IMR-90 (cell line): Measurements from ENCODE around the gene RAB3A. TPM values are rescaled to one million over a fixed set of nuclear protein-coding genes. Genes with fewer than 3 reads are reported as not detected.

Source experiments
- ATAC-seq: fragments of 200-7000 bp; cut with Tn5 transposase; 2 replicates; pipeline ENCODE4 v1.9.1; 2020; ENCODE audit warnings: low read depth, mild to moderate bottlenecking, moderate library complexity
- BruUV-seq: library from RNA; stranded (reverse); fragments of 400-500 nt; replicated peaks from 2 replicates; lab custom pipeline; 2021; lab: Mats Ljungman, UMichigan
- CTCF ChIA-PET: fragments of 300-600 bp; formaldehyde crosslinking; extraction: SDS; loops from one replicate; lab custom pipeline; 2021; ENCODE audit warnings: antibody characterized with exemption; lab: Yijun Ruan, JAX
- POLR2A ChIA-PET: fragments of 300-600 bp; sonication (Branson Sonifier 250); formaldehyde crosslinking; loops from one replicate; lab custom pipeline; 2022; ENCODE audit warnings: antibody characterized with exemption; ENCODE audit not compliant: unreplicated experiment; lab: Charles Lee
- DNase-seq: peaks from one replicate; pipeline ENCODE4 v3.0.0; 2013
- H2AFZ ChIP-seq: replicated peaks from 2 replicates; pipeline ENCODE3; 2013; ENCODE audit warnings: low read length, mild to moderate bottlenecking; ENCODE audit not compliant: poor library complexity
- H2AK5ac ChIP-seq: 2 replicates; pipeline ENCODE4 v1.6.1; 2013; ENCODE audit warnings: low read depth, low read length, inconsistent platforms
- H2AK9ac ChIP-seq: replicated peaks from 2 replicates; pipeline ENCODE3; 2013; ENCODE audit warnings: mild to moderate bottlenecking, low read depth, low read length, moderate library complexity; ENCODE audit not compliant: poor library complexity
- H2BK120ac ChIP-seq: 2 replicates; pipeline ENCODE4 v1.6.1; 2013; ENCODE audit warnings: low read depth, low read length, inconsistent platforms
- H2BK15ac ChIP-seq: 3 replicates; pipeline ENCODE4 v1.6.1; 2013; ENCODE audit warnings: low read depth, low read length, inconsistent platforms
- H2BK20ac ChIP-seq: 2 replicates; pipeline ENCODE4 v1.6.1; 2013; ENCODE audit warnings: low read depth, mild to moderate bottlenecking, inconsistent platforms, low read length, moderate library complexity
- H2BK5ac ChIP-seq: 2 replicates; pipeline ENCODE4 v1.6.1; 2013; ENCODE audit warnings: mild to moderate bottlenecking, low read depth, low read length, inconsistent platforms; ENCODE audit not compliant: poor library complexity, severe bottlenecking
- H3K14ac ChIP-seq: replicated peaks from 2 replicates; pipeline ENCODE4 v1.6.1; 2013; ENCODE audit warnings: low read depth, low read length, inconsistent platforms
- H3K18ac ChIP-seq: 2 replicates; pipeline ENCODE4 v1.6.1; 2013; ENCODE audit warnings: low read depth, low read length, control low read depth
- H3K23ac ChIP-seq: 2 replicates; pipeline ENCODE4 v1.6.1; 2013; ENCODE audit warnings: low read depth, low read length, inconsistent platforms
- H3K27ac ChIP-seq: 2 replicates; pipeline ENCODE4 v1.5.1; 2013; ENCODE audit warnings: mild to moderate bottlenecking, control low read depth, low read length; ENCODE audit not compliant: insufficient read depth
- H3K27me3 ChIP-seq: 2 replicates; pipeline ENCODE4 v1.6.1; 2013; ENCODE audit warnings: low read length; ENCODE audit not compliant: control insufficient read depth, insufficient read depth
- H3K36me3 ChIP-seq: 2 replicates; pipeline ENCODE4 v1.6.1; 2013; ENCODE audit warnings: low read length, mixed read lengths; ENCODE audit not compliant: control insufficient read depth, insufficient read depth
- H3K4ac ChIP-seq: 2 replicates; pipeline ENCODE4 v1.6.1; 2013; ENCODE audit warnings: low read depth, low read length, inconsistent platforms
- H3K4me1 ChIP-seq: 2 replicates; pipeline ENCODE4 v1.6.1; 2013; ENCODE audit warnings: low read length, mixed read lengths; ENCODE audit not compliant: control insufficient read depth, insufficient read depth
- H3K4me2 ChIP-seq: 2 replicates; pipeline ENCODE4 v1.6.1; 2013; ENCODE audit warnings: low read depth, mild to moderate bottlenecking, control low read depth, low read length, moderate library complexity
- H3K4me3 ChIP-seq: 2 replicates; pipeline ENCODE4 v1.5.1; 2013; ENCODE audit warnings: low read depth, mild to moderate bottlenecking, control low read depth, low read length, moderate library complexity; ENCODE audit not compliant: insufficient read depth
- H3K56ac ChIP-seq: 2 replicates; pipeline ENCODE4 v1.6.1; 2013; ENCODE audit warnings: low read length, inconsistent platforms; ENCODE audit not compliant: insufficient read depth; ENCODE audit errors: extremely low read depth
- H3K79me1 ChIP-seq, 2 experiments: 2 replicates each; pipeline ENCODE4 v1.6.1; 2013; ENCODE audit warnings: low read length in 2 of 2, inconsistent platforms in 1 of 2, low read depth in 1 of 2
- H3K9ac ChIP-seq: 2 replicates; pipeline ENCODE4 v1.6.1; 2013; ENCODE audit warnings: low read depth, low read length, control low read depth
- H3K9me1 ChIP-seq: 2 replicates; pipeline ENCODE4 v1.6.1; 2013; ENCODE audit warnings: low read length, inconsistent platforms; ENCODE audit not compliant: insufficient read depth
- H3K9me3 ChIP-seq: 2 replicates; pipeline ENCODE4 v1.6.1; 2013; ENCODE audit warnings: low read length; ENCODE audit not compliant: control insufficient read depth, insufficient read depth
- H4K20me1 ChIP-seq: 2 replicates; pipeline ENCODE4 v1.6.1; 2013; ENCODE audit warnings: low read length, inconsistent platforms; ENCODE audit not compliant: insufficient read depth
- H4K5ac ChIP-seq: 2 replicates; pipeline ENCODE4 v1.6.1; 2013; ENCODE audit warnings: mild to moderate bottlenecking, low read depth, low read length, control low read depth
- H4K8ac ChIP-seq, 2 experiments: 2 replicates each; pipeline ENCODE4 v1.6.1; 2013; ENCODE audit warnings: low read depth in 2 of 2, low read length in 2 of 2, control low read depth in 1 of 2, inconsistent platforms in 1 of 2
- H4K91ac ChIP-seq: 2 replicates; pipeline ENCODE4 v1.6.1; 2013; ENCODE audit warnings: low read depth, low read length, inconsistent platforms; ENCODE audit not compliant: insufficient read depth
- POLR2A ChIP-seq: IDR thresholded peaks from 2 replicates; pipeline ENCODE4 v1.6.1; 2012; ENCODE audit warnings: mild to moderate bottlenecking, low read depth, low read length
- WGBS, 2 experiments: methylation state at CpG; one replicate each; pipeline versions ENCODE4 v1.1.5 to v1.1.7; 2013; ENCODE audit warnings: missing lambda C conversion rate in 2 of 2; ENCODE audit not compliant: insufficient read length in 1 of 2; ENCODE audit errors: extremely low coverage in 2 of 2; 5-methylcytosine and 5-hydroxymethylcytosine counted together
- dilution Hi-C: fragments of 300-500 bp; cut with HindIII; formaldehyde crosslinking; loops from one replicate; pipeline ENCODE4 v1.14.3; 2018; ENCODE audit warnings: low sequenced_read_pairs; ENCODE audit not compliant: unreplicated experiment
- in situ Hi-C: fragments of 300-500 bp; cut with MboI; formaldehyde crosslinking; loops from 3 replicates; pipeline ENCODE4 v1.14.3; 2019; ENCODE audit warnings: low sequenced_read_pairs, inconsistent platforms, mixed read lengths
- intact Hi-C: fragments of 100-400 bp; cut with micrococcal nuclease; formaldehyde crosslinking; loops from 2 replicates; pipeline ENCODE4 v1.10.0; 2022
- polyA plus RNA-seq, 3 experiments: library from polyadenylated mRNA; depleted of rRNA; stranded (reverse); fragments of >200 nt; gene quantifications; 2 replicates each; pipeline ENCODE4 v1.2.3, GENCODE V29; 2012; ENCODE audit warnings: low replicate concordance in 1 of 3
- total RNA-seq: library from RNA; depleted of rRNA; stranded (reverse); fragments of >200 nt; gene quantifications from 2 replicates; pipeline ENCODE4 v1.2.3, GENCODE V29; 2012
- TF ChIP-seq, protein P1 (sequence below): fragments of 150-350 bp; IDR thresholded peaks from 2 replicates; pipeline ENCODE4 v1.6.1; 2016; ENCODE audit warnings: low read depth, mild to moderate bottlenecking, low read length, moderate library complexity, borderline replicate concordance

RAB3A gene
- total and polyA plus RNA-seq, 2 of the 4 experiments (the other 2 are of a cell fraction), result 3.0 to 13.6 TPM

GRCh38 chr19:18153556-18154134, 50.2 kb downstream of the RAB3A start:
- Histone ChIP-seq H3K9ac (peak overlapping the region; percentile 97), H3K9me1 (peaks cover 17% of the 10 kb centered on the region), H3K23ac (peak overlapping the region; percentile 63; the same call in 1 of the 2 replicates), H4K5ac (no peak overlapping the region), H4K8ac (peak overlapping the region in 1 of 2 experiments; percentile 79; a peak in 2 of 4 replicates), H3K56ac (no peak overlapping the region; the same call in 1 of the 2 replicates), H3K14ac (peak overlapping the region; percentile 96; the same call in 1 of the 2 replicates), H3K79me1 (peaks cover 15 to 45% of the 10 kb centered on the region in 2 experiments; a peak in 3 of 4 replicates), H4K20me1 (peaks cover 29% of the 10 kb centered on the region), H3K4me3 (peak overlapping the region; percentile 98), H3K27ac (peak overlapping the region; percentile 74), H2AK9ac (peak overlapping the region; percentile 94), H2BK120ac (no peak overlapping the region), H3K4ac (peak overlapping the region; percentile 73), H3K27me3 (no peaks in the 10 kb centered on the region), H2BK5ac (peak overlapping the region; percentile 63), H2BK20ac (no peak overlapping the region), H2AFZ (peak overlapping the region; percentile 98), H3K4me1 (peaks cover 19% of the 10 kb centered on the region), H3K4me2 (peak overlapping the region; percentile 99), H4K91ac (peak overlapping the region; percentile 59; the same call in 1 of the 2 replicates), H3K18ac (peak overlapping the region; percentile 34; the same call in 1 of the 2 replicates), H3K9me3 (no peaks in the 10 kb centered on the region), H2AK5ac (peak overlapping the region; percentile 27), H2BK15ac (no peak overlapping the region), H3K36me3 (peaks cover 10% of the 10 kb centered on the region; the same call in 1 of the 2 replicates)
- in situ Hi-C loops (no loop called here), dilution Hi-C loops (no loop called here), intact Hi-C loops (loop anchor here (5.0 to 10.0 kb wide), 2 partner anchors 41 to 149 kb away; partner anchors contain the start of gene ARRDC2)
- TF ChIP-seq POLR2A, result 0 out of 2 replicates have a peak, but pooled peaks have one; percentile 8
- TF ChIP-seq, protein P1, sequence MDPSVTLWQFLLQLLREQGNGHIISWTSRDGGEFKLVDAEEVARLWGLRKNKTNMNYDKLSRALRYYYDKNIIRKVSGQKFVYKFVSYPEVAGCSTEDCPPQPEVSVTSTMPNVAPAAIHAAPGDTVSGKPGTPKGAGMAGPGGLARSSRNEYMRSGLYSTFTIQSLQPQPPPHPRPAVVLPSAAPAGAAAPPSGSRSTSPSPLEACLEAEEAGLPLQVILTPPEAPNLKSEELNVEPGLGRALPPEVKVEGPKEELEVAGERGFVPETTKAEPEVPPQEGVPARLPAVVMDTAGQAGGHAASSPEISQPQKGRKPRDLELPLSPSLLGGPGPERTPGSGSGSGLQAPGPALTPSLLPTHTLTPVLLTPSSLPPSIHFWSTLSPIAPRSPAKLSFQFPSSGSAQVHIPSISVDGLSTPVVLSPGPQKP, result no peak
- DNase-seq (no peak), ATAC-seq (0 out of 2 replicates have a peak, but pooled peaks have one; percentile 1)
- no TSS peak for BruUV-seq
- 0% methylated on average over 21 of the region's 38 CpGs; no CpG with 5 or more reads in 1 of the 2 experiments for WGBS, 2 experiments
- ChIA-PET CTCF (no interaction called here), POLR2A (no interaction called here)
